Choroid plexus epithelial cell (primary cell): ENCODE data around the gene CMIP.

Source experiments
- DNase-seq: peaks from one replicate; pipeline ENCODE4 v3.0.0-alpha.2; 2010; ENCODE audit warnings: low read depth
- H3K4me3 ChIP-seq: 2 replicates; pipeline ENCODE4 v1.5.1; 2011; ENCODE audit warnings: low read depth, mild to moderate bottlenecking, control low read depth, low read length, moderate library complexity
- CTCF ChIP-seq: conservative IDR thresholded peaks from 2 replicates; pipeline ENCODE4 v1.5.1; 2011; ENCODE audit warnings: low read depth, mild to moderate bottlenecking, control low read depth, inconsistent platforms, low read length, moderate library complexity

CMIP gene

GRCh38 chr16:81680444-81681275, 236.1 kb downstream of the CMIP start:
- DNase-seq: no peak
- no peak for TF ChIP-seq CTCF
- H3K4me3 ChIP-seq: no peak overlapping the region

GRCh38 chr16:81681311-81681710, 236.7 kb downstream of the CMIP start:
- DNase-seq: no peak
- no peak for TF ChIP-seq CTCF

GRCh38 chr16:81684242-81684837, 239.7 kb downstream of the CMIP start:
- no peak for DNase-seq
- no peak for TF ChIP-seq CTCF
- no peak overlapping the region for H3K4me3 ChIP-seq

More at GRCh38 chr16:81681311-81681710, 236.7 kb downstream of the CMIP start:
- H3K4me3 ChIP-seq: no peak overlapping the region

GRCh38 chr16:81684901-81685300, 240.3 kb downstream of the CMIP start:
- no peak for TF ChIP-seq CTCF
- H3K4me3 ChIP-seq: no peak overlapping the region
- DNase-seq: no peak

- TF ChIP-seq CTCF: no peak
- no peak for DNase-seq
- no peak overlapping the region for H3K4me3 ChIP-seq
Observed at GRCh38 chr16:81686391-81687130, 242.0 kb downstream of the CMIP start.

- no peak for TF ChIP-seq CTCF
- no peak overlapping the region for H3K4me3 ChIP-seq
Observed at GRCh38 chr16:81687131-81687456, 242.5 kb downstream of the CMIP start.

More at GRCh38 chr16:81687131-81687456, 242.5 kb downstream of the CMIP start:
- DNase-seq: no peak
